Neural crest cell (in vitro differentiated cells): ENCODE results near the gene DACT3. TPM values are rescaled to one million over a fixed set of nuclear protein-coding genes. Genes with fewer than 3 reads are reported as not detected.

Source experiments
- DNase-seq: peaks from one replicate; pipeline ENCODE4 v3.0.0; 2021; ENCODE audit warnings: low read depth, mixed read lengths, low spot score
- H3K27ac Mint-ChIP-seq: one replicate; pipeline ENCODE4 v1.8.0; 2021; ENCODE audit warnings: mild to moderate bottlenecking, mixed read lengths; ENCODE audit not compliant: unreplicated experiment
- H3K27me3 Mint-ChIP-seq: 2 replicates; pipeline ENCODE4 v1.8.0; 2021; ENCODE audit warnings: low read depth, mild to moderate bottlenecking, mixed read lengths
- H3K36me3 Mint-ChIP-seq: 2 replicates; pipeline ENCODE4 v1.8.0; 2021; ENCODE audit warnings: low read depth, mild to moderate bottlenecking, mixed read lengths
- H3K4me1 Mint-ChIP-seq: 2 replicates; pipeline ENCODE4 v1.8.0; 2021; ENCODE audit warnings: mixed read lengths
- H3K4me3 Mint-ChIP-seq: one replicate; pipeline ENCODE4 v1.8.0; 2021; ENCODE audit warnings: mild to moderate bottlenecking, mixed read lengths
- H3K9me3 Mint-ChIP-seq: 2 replicates; pipeline ENCODE4 v1.8.0; 2021; ENCODE audit warnings: mixed read lengths
- CTCF ChIP-seq: fragments of 200-600 bp; sonication (generic); conservative IDR thresholded peaks from 2 replicates; pipeline ENCODE4 v1.5.0; 2021; ENCODE audit warnings: antibody characterized with exemption, mild to moderate bottlenecking
- total RNA-seq: library from RNA; stranded (reverse); gene quantifications from 2 replicates; pipeline ENCODE4 v1.2.1, GENCODE V29; 2021

The DACT3 gene
- total RNA-seq, 1 donor from 2014 or later, result 7.4 TPM

GRCh38 chr19:46623915-46624502, 37.0 kb downstream of the DACT3 start:
- Mint-ChIP-seq H3K4me3 (no peak overlapping the region), H3K36me3 (no peaks in the 10 kb centered on the region), H3K27ac (no peak overlapping the region), H3K4me1 (peaks cover 13% of the 10 kb centered on the region), H3K9me3 (no peaks in the 10 kb centered on the region), H3K27me3 (no peaks in the 10 kb centered on the region)
- TF ChIP-seq CTCF, result no peak
- no peak for DNase-seq

GRCh38 chr19:46622118-46622446, 38.9 kb downstream of the DACT3 start:
- H3K9me3 Mint-ChIP-seq, result no peaks in the 10 kb centered on the region
- no peaks in the 10 kb centered on the region for H3K27me3 Mint-ChIP-seq

DNA sequence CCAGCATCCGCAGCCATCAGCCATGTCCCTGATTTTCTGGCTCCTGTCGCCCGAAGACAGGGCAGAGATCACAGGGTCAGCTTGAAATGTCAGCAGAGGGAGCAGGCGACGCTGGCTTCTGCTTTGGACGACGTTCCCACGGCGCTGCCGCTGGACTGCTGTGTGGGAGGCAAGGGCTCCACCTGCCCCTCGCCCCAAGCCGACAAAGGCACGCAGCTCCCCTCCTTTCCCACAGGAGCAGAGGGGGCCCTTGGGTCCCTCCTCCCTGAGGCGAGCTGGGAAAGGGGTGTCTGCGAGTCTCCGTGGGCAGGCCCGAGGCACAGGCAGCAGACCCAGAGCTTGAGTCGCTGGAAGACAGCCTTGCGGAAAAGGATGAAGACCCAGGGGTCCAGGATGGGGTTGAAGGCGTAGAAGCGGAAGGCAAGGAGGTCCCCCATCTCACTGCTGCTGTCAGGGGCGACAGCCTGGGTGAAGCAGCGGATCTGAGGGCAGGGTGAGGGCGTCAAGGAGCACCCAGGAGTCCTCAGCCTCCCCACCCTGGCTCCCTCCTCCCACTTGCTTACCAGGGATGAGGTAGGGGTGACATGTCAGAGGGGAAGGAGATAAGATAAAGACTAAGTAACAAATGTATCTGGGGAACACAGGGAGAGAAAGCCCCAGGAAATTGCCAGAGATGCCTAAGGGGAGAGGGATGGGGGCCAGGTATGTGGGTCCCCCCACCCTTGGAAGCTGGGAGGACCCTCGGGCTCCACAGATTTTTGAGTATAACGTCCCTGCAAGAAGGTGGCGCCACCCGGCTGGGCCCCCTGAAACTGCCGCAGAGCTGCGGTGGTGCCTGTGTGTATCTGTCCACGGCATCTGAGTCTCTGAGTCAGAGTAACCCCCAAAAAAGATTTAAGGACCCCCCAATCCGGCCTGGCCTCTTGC, 39.5 kb downstream of the DACT3 start:
- no peak for TF ChIP-seq CTCF
- no peak for DNase-seq
- Mint-ChIP-seq H3K4me3 (no peak overlapping the region), H3K4me1 (peaks cover 19% of the 10 kb centered on the region), H3K36me3 (no peaks in the 10 kb centered on the region), H3K27me3 (no peaks in the 10 kb centered on the region), H3K9me3 (no peaks in the 10 kb centered on the region), H3K27ac (peak overlapping the region; percentile 43)

More at GRCh38 chr19:46622118-46622446, 38.9 kb downstream of the DACT3 start:
- H3K4me3 Mint-ChIP-seq, result no peak overlapping the region
- no peaks in the 10 kb centered on the region for H3K36me3 Mint-ChIP-seq
- DNase-seq, result no peak
- peaks cover 13% of the 10 kb centered on the region for H3K4me1 Mint-ChIP-seq
- no peak for TF ChIP-seq CTCF
- no peak overlapping the region for H3K27ac Mint-ChIP-seq

DNA sequence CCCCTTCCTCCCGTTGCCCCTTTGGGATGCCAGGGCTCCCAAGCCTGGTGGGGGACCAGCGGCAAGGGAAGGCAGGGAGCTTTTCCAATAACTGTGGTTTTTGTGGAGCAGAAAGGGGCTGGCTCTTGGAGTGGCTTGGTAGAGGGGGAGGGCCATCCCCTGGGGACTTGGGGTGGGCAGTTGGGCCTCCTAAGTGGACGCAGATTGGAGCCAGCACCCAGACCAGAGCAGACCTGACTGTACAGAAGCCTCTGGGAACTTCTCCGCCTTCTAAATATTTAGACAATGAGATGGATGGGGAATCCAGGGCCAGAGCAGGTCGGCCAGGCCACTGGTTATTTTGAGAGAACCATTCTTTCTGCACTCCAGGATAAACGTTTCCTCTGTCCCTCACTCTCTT, 40.3 kb downstream of the DACT3 start:
- TF ChIP-seq CTCF, result no peak
- Mint-ChIP-seq H3K27ac (peak overlapping the region; percentile 8), H3K9me3 (no peaks in the 10 kb centered on the region), H3K4me1 (peaks cover 19% of the 10 kb centered on the region), H3K36me3 (no peaks in the 10 kb centered on the region), H3K4me3 (no peak overlapping the region), H3K27me3 (no peaks in the 10 kb centered on the region)
- DNase-seq, result no peak

DNA sequence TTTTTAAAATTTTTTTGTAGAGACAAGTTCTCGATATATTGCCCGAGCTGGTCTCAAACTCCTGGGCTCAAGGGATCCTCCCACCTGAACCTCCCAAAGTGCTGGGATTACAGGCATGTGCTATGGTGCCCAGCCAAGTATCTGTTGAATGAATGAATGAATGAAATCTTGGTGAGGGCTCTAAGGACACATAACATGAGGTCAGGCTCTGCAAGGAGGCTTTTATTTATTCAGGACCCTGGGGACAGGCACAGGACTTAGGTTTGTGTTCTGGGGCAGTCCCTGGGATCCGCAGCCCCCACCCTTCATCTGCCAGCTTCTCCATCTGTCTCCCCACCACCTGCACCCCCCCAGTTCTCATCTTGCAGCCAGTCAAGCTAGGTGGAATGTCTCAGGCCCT, 40.7 kb downstream of the DACT3 start:
- Mint-ChIP-seq H3K4me1 (peaks cover 19% of the 10 kb centered on the region), H3K4me3 (no peak overlapping the region), H3K27me3 (no peaks in the 10 kb centered on the region)

More for the DNA sequence above, 40.7 kb downstream of the DACT3 start:
- Mint-ChIP-seq H3K9me3 (no peaks in the 10 kb centered on the region), H3K36me3 (no peaks in the 10 kb centered on the region), H3K27ac (no peak overlapping the region)
- no peak for TF ChIP-seq CTCF
- DNase-seq, result no peak
